ENCODE measurements around the gene DAB1.

- TF ChIP-seq, protein P1, sequence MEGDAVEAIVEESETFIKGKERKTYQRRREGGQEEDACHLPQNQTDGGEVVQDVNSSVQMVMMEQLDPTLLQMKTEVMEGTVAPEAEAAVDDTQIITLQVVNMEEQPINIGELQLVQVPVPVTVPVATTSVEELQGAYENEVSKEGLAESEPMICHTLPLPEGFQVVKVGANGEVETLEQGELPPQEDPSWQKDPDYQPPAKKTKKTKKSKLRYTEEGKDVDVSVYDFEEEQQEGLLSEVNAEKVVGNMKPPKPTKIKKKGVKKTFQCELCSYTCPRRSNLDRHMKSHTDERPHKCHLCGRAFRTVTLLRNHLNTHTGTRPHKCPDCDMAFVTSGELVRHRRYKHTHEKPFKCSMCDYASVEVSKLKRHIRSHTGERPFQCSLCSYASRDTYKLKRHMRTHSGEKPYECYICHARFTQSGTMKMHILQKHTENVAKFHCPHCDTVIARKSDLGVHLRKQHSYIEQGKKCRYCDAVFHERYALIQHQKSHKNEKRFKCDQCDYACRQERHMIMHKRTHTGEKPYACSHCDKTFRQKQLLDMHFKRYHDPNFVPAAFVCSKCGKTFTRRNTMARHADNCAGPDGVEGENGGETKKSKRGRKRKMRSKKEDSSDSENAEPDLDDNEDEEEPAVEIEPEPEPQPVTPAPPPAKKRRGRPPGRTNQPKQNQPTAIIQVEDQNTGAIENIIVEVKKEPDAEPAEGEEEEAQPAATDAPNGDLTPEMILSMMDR (IDR thresholded peaks at IDR 0.05) = no peak
- no peak for TF ChIP-seq POLR2A (IDR thresholded peaks at IDR 0.05)
These were observed 399.4 kb downstream of the DAB1 start for GRCh38 chr1:57024428-57024827.

All from right lobe of liver (tissue), 4 donors.